ENCODE results near the gene TUT4.

DNA sequence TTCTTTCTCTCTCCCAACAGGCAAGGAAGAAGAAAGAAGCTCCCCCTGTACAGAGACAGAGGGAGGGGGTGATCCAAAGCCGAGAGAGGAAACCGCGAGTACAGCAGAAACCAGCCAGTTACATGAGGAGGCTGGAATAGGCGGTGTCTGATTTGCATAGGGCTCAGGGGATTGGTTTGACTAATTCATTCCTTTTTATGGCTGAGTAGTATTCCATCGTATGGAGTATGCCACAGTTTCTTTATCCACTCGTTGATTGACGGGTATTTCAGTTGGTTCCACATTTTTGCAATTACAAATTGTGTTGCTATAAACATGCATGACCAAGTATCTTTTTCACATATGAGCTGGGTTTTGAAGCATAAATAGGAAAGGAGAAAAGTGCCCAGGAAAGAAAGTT is 45.8 kb upstream of the TUT4 start:
- TF ChIP-seq CTCF (IDR thresholded peaks at IDR 0.05; ENCODE audit: low read length) (no peak), EZH2 (IDR thresholded peaks at IDR 0.05; ENCODE audit: borderline replicate concordance, low read length) (no peak)
